Muscle of leg (tissue), 16 donors: Measurements from ENCODE around the gene BLVRA. TPM values are rescaled to one million over a fixed set of nuclear protein-coding genes. Genes with fewer than 3 reads are reported as not detected.
"Not testable (repeated sequence)": the region's sequence is repeated elsewhere in the genome, so short reads cannot be mapped to it uniquely, and the experiment has no call there.

ENCODE experiments used
- DNase-seq: peaks from one replicate; pipeline ENCODE4 v3.0.0; 2013
- H3K27ac ChIP-seq: one replicate; pipeline ENCODE4 v1.5.1; 2013; ENCODE audit warnings: mild to moderate bottlenecking, low read length, control low read depth
- H3K27me3 ChIP-seq: one replicate; pipeline ENCODE4 v1.6.1; 2013; ENCODE audit warnings: low read length; ENCODE audit not compliant: control insufficient read depth, insufficient read depth
- H3K36me3 ChIP-seq: one replicate; pipeline ENCODE4 v1.6.1; 2013; ENCODE audit warnings: low read length; ENCODE audit not compliant: control insufficient read depth, insufficient read depth
- H3K4me1 ChIP-seq: one replicate; pipeline ENCODE4 v1.6.1; 2013; ENCODE audit warnings: low read length; ENCODE audit not compliant: control insufficient read depth, insufficient read depth
- H3K4me3 ChIP-seq: one replicate; pipeline ENCODE4 v1.5.1; 2013; ENCODE audit warnings: low read length, control low read depth
- H3K9me3 ChIP-seq: replicated peaks from 2 replicates; pipeline ENCODE4 v1.6.1; 2013; ENCODE audit warnings: low read depth, low read length; ENCODE audit not compliant: control insufficient read depth
- WGBS: methylation state at CpG from one replicate; pipeline ENCODE4 v1.1.5; 2013; ENCODE audit warnings: missing lambda C conversion rate; ENCODE audit not compliant: insufficient coverage; 5-methylcytosine and 5-hydroxymethylcytosine counted together
- long read RNA-seq, 11 donors: transcript quantifications; one replicate each; lab custom pipeline, GENCODE V29; 2026
- polyA plus RNA-seq, 8 donors: library from polyadenylated mRNA; unstranded; fragments of 120-200 nt; gene quantifications; one replicate each; pipeline versions ENCODE4 v1.2.1 to v1.2.3, GENCODE V29; 2013; ENCODE audit warnings: inconsistent platforms in 1 of 8, low replicate concordance in 1 of 8; ENCODE audit not compliant: insufficient read length in 8 of 8, insufficient read depth in 1 of 8
- total RNA-seq: library from RNA; stranded (reverse); fragments of 120-200 nt; gene quantifications from one replicate; pipeline ENCODE4 v1.2.4, GENCODE V29; 2013

BLVRA gene, protein sequence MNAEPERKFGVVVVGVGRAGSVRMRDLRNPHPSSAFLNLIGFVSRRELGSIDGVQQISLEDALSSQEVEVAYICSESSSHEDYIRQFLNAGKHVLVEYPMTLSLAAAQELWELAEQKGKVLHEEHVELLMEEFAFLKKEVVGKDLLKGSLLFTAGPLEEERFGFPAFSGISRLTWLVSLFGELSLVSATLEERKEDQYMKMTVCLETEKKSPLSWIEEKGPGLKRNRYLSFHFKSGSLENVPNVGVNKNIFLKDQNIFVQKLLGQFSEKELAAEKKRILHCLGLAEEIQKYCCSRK
- total RNA-seq (22.9 TPM), polyA plus RNA-seq (10 to 100 TPM; 29.4 to 39.5 (median 36.7) TPM)
- long read RNA-seq, donor 1, partial matches to known transcripts, result 0 of 2 reads
- long read RNA-seq, donor 1, other reads (novel, unspliced or antisense), result 0 of 2 reads
- long read RNA-seq, donor 2, partial matches to known transcripts, result 0 of 2 reads
- long read RNA-seq, donor 2, other reads (novel, unspliced or antisense), result 0 of 2 reads
- long read RNA-seq, donor 3, transcript BLVRA-201 (8 exons, 1,071 nt), result major isoform, 21 of 21 reads
- long read RNA-seq, donor 3, partial matches to known transcripts, result 0 of 21 reads
- long read RNA-seq, donor 3, other reads (novel, unspliced or antisense), result 0 of 21 reads
- long read RNA-seq, donor 4, transcript BLVRA-201 (8 exons, 1,071 nt), result major isoform, 13 of 13 reads
- long read RNA-seq, donor 4, partial matches to known transcripts, result 0 of 13 reads
- long read RNA-seq, donor 4, other reads (novel, unspliced or antisense), result 0 of 13 reads
- long read RNA-seq, donor 5, transcript BLVRA-201 (8 exons, 1,071 nt), result major isoform, 24 of 26 reads
- long read RNA-seq, donor 5, partial matches to known transcripts, result 0 of 26 reads
- long read RNA-seq, donor 5, other reads (novel, unspliced or antisense), result 0 of 26 reads
- long read RNA-seq, donor 6, transcript BLVRA-201 (8 exons, 1,071 nt), result major isoform, 31 of 33 reads
- long read RNA-seq, donor 6, partial matches to known transcripts, result 0 of 33 reads
- long read RNA-seq, donor 6, other reads (novel, unspliced or antisense), result 0 of 33 reads
- long read RNA-seq, donor 7, transcript BLVRA-201 (8 exons, 1,071 nt), result major isoform, 10 of 10 reads
- long read RNA-seq, donor 7, partial matches to known transcripts, result 0 of 10 reads
- long read RNA-seq, donor 7, other reads (novel, unspliced or antisense), result 0 of 10 reads
- long read RNA-seq, donor 8, transcript BLVRA-201 (8 exons, 1,071 nt), result major isoform, 13 of 14 reads
- long read RNA-seq, donor 8, partial matches to known transcripts, result 0 of 14 reads
- long read RNA-seq, donor 8, other reads (novel, unspliced or antisense), result 0 of 14 reads
- long read RNA-seq, donor 9, transcript BLVRA-201 (8 exons, 1,071 nt), result major isoform, 9 of 9 reads
- long read RNA-seq, donor 9, partial matches to known transcripts, result 0 of 9 reads
- long read RNA-seq, donor 9, other reads (novel, unspliced or antisense), result 0 of 9 reads
- long read RNA-seq, donor 10, transcript BLVRA-201 (8 exons, 1,071 nt), result major isoform, 33 of 33 reads
- long read RNA-seq, donor 10, partial matches to known transcripts, result 0 of 33 reads
- long read RNA-seq, donor 10, other reads (novel, unspliced or antisense), result 0 of 33 reads
- long read RNA-seq, donor 11, transcript BLVRA-201 (8 exons, 1,071 nt), result major isoform, 5 of 7 reads
- long read RNA-seq, donor 11, partial matches to known transcripts, result 0 of 7 reads
- long read RNA-seq, donor 11, other reads (novel, unspliced or antisense), result 0 of 7 reads

DNA sequence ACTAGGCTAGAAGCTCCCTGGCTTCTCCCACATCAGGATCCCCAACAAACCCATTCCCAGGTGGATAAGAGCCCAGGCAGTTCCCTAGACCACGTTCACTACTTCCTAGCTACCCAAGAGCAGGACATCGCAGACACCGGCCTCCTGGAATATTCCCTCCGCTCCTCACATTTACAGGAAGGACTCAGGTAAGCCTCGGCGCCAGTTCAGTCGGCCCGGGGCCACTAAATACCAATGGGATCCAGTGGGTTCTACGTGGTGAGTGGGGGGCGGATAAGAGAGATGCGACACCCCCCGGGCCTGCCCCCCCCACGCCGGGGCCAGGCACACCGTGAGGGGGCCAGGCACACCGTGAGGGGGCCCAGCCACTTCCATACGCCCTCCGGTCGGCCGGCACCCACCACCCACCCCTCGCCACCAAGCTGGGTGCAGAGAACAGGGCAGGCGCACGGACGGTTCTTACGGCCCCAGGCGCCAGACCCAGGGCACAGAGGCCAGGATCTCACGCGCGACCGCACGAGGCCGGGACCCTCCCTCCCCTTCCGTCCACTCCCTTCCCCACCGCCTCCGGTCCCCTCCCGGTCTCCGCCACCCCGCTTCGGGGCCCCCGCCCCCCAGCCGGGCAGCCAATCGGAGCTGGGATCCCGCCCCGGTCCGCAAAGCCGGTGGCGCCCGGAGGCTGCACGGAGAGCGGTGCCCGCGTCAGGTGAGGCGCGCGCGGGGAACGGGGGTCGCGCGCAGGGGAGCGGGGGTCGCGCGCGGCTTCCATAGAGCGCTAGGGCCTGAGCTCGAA lies at the start of gene BLVRA:
Gene BLVRA (plus strand): TSS at position 652 of the 793 bp plus-strand sequence. CDS start 12,479 bp downstream, outside the sequence.
- Histone ChIP-seq H3K27ac (peak within 1 kb of the TSS; percentile 65), H3K4me3 (peak within 1 kb of the TSS; percentile 68), H3K9me3 (no peaks in the 10 kb centered on the region), H3K4me1 (peaks cover 9% of the 10 kb centered on the region), H3K36me3 (no peaks in the 10 kb centered on the region), H3K27me3 (peaks cover 5% of the 10 kb centered on the region)
- DNase-seq, result peak; percentile 75
- WGBS, result 3% methylated on average over 58 of the region's 67 CpGs

DNA sequence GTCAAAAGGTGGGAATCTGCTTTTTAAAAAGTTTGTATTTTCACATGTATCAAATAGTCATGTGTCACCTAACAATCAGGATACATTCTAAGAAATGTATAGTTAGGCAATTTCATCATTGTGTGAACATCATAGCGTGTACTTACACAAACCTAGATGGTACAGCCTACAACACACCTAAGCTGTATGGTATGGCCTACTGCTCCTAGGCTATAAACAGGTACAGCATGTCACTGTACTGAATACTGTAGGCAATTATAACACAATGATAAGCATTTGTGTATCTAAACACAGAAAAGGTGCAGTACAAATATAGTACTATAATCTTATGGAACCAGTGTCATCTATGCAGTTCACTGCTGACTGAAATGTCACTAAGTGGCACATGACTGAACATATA lies 47.0 kb upstream of the BLVRA start:
- Histone ChIP-seq H3K27ac (no peak overlapping the region), H3K4me3 (no peak overlapping the region), H3K9me3 (no peaks in the 10 kb centered on the region), H3K4me1 (no peaks in the 10 kb centered on the region), H3K36me3 (peaks cover 3% of the 10 kb centered on the region), H3K27me3 (no peaks in the 10 kb centered on the region)
- no peak for DNase-seq
- no CpG with 5 or more reads among the region's 1 CpG for WGBS

GRCh38 chr7:43715966-43716365 lies 42.5 kb upstream of the BLVRA start:
- not testable (repeated sequence) for H3K9me3 ChIP-seq, H3K27ac ChIP-seq, H3K4me1 ChIP-seq, H3K4me3 ChIP-seq, H3K27me3 ChIP-seq, H3K36me3 ChIP-seq, DNase-seq
- 96% methylated on average over 2 of the region's 2 CpGs for WGBS

- Histone ChIP-seq H3K27ac (no peak overlapping the region), H3K27me3 (no peaks in the 10 kb centered on the region), H3K9me3 (no peaks in the 10 kb centered on the region), H3K4me3 (no peak overlapping the region), H3K4me1 (no peaks in the 10 kb centered on the region), H3K36me3 (peaks cover 3% of the 10 kb centered on the region)
- WGBS, result no CpG with 5 or more reads among the region's 2 CpGs
- no peak for DNase-seq
These were observed 41.9 kb upstream of the BLVRA start for GRCh38 chr7:43716598-43716997.

- H3K4me1 ChIP-seq, result no peaks in the 10 kb centered on the region
- H3K27me3 ChIP-seq, result no peaks in the 10 kb centered on the region
- WGBS, result no CpG with 5 or more reads among the region's 2 CpGs
- H3K4me3 ChIP-seq, result no peak overlapping the region
- DNase-seq, result peak; percentile 71
- H3K9me3 ChIP-seq, result no peaks in the 10 kb centered on the region
- H3K27ac ChIP-seq, result no peak overlapping the region
- no peaks in the 10 kb centered on the region for H3K36me3 ChIP-seq
These were observed 37.2 kb upstream of the BLVRA start for GRCh38 chr7:43721193-43721806.

- Histone ChIP-seq H3K27me3 (no peaks in the 10 kb centered on the region), H3K4me1 (no peaks in the 10 kb centered on the region), H3K9me3 (no peaks in the 10 kb centered on the region), H3K4me3 (no peak overlapping the region), H3K36me3 (no peaks in the 10 kb centered on the region), H3K27ac (no peak overlapping the region)
- no peak for DNase-seq
These were observed 35.5 kb upstream of the BLVRA start for GRCh38 chr7:43723007-43723341.

DNA sequence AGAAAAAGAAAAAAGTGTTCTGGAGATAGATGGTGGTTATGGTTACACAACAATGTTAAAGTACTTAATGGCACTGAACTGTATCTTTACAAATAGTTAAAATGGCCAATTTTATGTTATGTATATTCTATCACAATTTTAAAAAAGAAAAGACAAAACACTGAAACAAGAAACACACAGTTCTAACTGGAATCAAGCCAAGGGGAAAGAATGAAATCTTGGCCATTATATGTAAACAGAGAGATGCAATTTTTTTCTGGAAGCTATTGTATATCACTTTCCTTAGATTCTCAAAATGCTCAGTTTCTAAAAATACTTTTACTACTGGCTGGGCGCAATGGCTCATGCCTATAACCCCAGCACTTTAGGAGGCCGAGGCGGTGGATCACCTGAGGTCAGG lies 33.2 kb upstream of the BLVRA start:
- WGBS, result 60% methylated on average over 1 of the region's 3 CpGs
- Histone ChIP-seq H3K4me1 (peaks cover 2% of the 10 kb centered on the region), H3K36me3 (no peaks in the 10 kb centered on the region), H3K27ac (no peak overlapping the region), H3K27me3 (no peaks in the 10 kb centered on the region), H3K4me3 (no peak overlapping the region), H3K9me3 (no peaks in the 10 kb centered on the region)
- DNase-seq, result no peak

GRCh38 chr7:43726466-43726865 lies 32.0 kb upstream of the BLVRA start:
- no peak for DNase-seq
- 72% methylated on average over 3 of the region's 4 CpGs for WGBS
- no peaks in the 10 kb centered on the region for H3K9me3 ChIP-seq
- H3K4me3 ChIP-seq, result no peak overlapping the region
- no peaks in the 10 kb centered on the region for H3K27me3 ChIP-seq
- H3K27ac ChIP-seq, result no peak overlapping the region
- H3K4me1 ChIP-seq, result peaks cover 2% of the 10 kb centered on the region
- no peaks in the 10 kb centered on the region for H3K36me3 ChIP-seq
